ENCODE measurements around the gene GAGE10.
A peak's percentile ranks its signal among the peaks of the same experiment; 100 is the strongest.

Gene GAGE10

GRCh38 chrX:49303346-49303745 is at the start of gene GAGE10:
GAGE10 (plus strand) TSS chrX:49303646; CDS start chrX:49304860, 1,214 bp downstream.
- no peak for DNase-seq (ENCODE audit: low read depth)

GRCh38 chrX:49254639-49255038 is 48.8 kb upstream of the GAGE10 start:
- DNase-seq (ENCODE audit: low read depth): no peak

- no peak for DNase-seq (ENCODE audit: low read depth)
Observed at GRCh38 chrX:49256268-49256995, 47.0 kb upstream of the GAGE10 start.

- no peak for DNase-seq (ENCODE audit: low read depth)
Observed at GRCh38 chrX:49257074-49257790, 46.2 kb upstream of the GAGE10 start.

GRCh38 chrX:49257846-49258748 is 45.3 kb upstream of the GAGE10 start:
- DNase-seq (ENCODE audit: low read depth): no peak

- no peak for DNase-seq (ENCODE audit: low read depth)
Observed at GRCh38 chrX:49258749-49259124, 44.7 kb upstream of the GAGE10 start.

- no peak for DNase-seq (ENCODE audit: low read depth)
Observed at GRCh38 chrX:49260221-49260985, 43.0 kb upstream of the GAGE10 start.

GRCh38 chrX:49262603-49263002 is 40.8 kb upstream of the GAGE10 start:
- DNase-seq (ENCODE audit: low read depth): no peak

GRCh38 chrX:49263631-49264030 is 39.8 kb upstream of the GAGE10 start:
- DNase-seq (ENCODE audit: low read depth): no peak

GRCh38 chrX:49264460-49264859 is 39.0 kb upstream of the GAGE10 start, which contains the start of gene FOXP3:
FOXP3 (minus strand) TSS chrX:49264710; CDS start chrX:49258505, 6,205 bp downstream.
- no peak for DNase-seq (ENCODE audit: low read depth)

GRCh38 chrX:49266523-49267445 is 36.7 kb upstream of the GAGE10 start:
- no peak for DNase-seq (ENCODE audit: low read depth)

GRCh38 chrX:49268702-49269009 is 34.8 kb upstream of the GAGE10 start:
- no peak for DNase-seq (ENCODE audit: low read depth)

GRCh38 chrX:49269010-49269766 is 34.3 kb upstream of the GAGE10 start:
- peak; percentile 86 for DNase-seq (ENCODE audit: low read depth)

- no peak for DNase-seq (ENCODE audit: low read depth)
Observed at GRCh38 chrX:49269767-49270248, 33.6 kb upstream of the GAGE10 start, which contains the start of gene PPP1R3F. PPP1R3F (plus strand) TSS chrX:49269793; CDS start chrX:49269870, 77 bp downstream.

- DNase-seq (ENCODE audit: low read depth): no peak
Observed at GRCh38 chrX:49270249-49270921, 33.1 kb upstream of the GAGE10 start.

- no peak for DNase-seq (ENCODE audit: low read depth)
Observed at GRCh38 chrX:49271341-49271740, 32.1 kb upstream of the GAGE10 start.

GRCh38 chrX:49272421-49272820 is 31.0 kb upstream of the GAGE10 start:
- DNase-seq (ENCODE audit: low read depth): no peak

- no peak for DNase-seq (ENCODE audit: low read depth)
Observed at GRCh38 chrX:49273181-49273727, 30.2 kb upstream of the GAGE10 start.

GRCh38 chrX:49276207-49276606 is 27.2 kb upstream of the GAGE10 start:
- no peak for DNase-seq (ENCODE audit: low read depth)

Data from activated T-helper 1 cell treated with Interleukin-2 at 50 U/mL for 16 hours (primary cell).